DMS53 treated with DMSO at 0.1 percent for 48 hours (cell line): ENCODE measurements around the gene NRM.
A peak's percentile ranks its signal among the peaks of the same experiment; 100 is the strongest.
"Not testable (repeated sequence)": the region's sequence is repeated elsewhere in the genome, so short reads cannot be mapped to it uniquely, and the experiment has no call there.

Source experiments
- DNase-seq: peaks from one replicate; lab custom pipeline; 2025; ENCODE audit not compliant: unreplicated experiment; lab: John Stamatoyannopoulos, UW

Gene NRM

DNA sequence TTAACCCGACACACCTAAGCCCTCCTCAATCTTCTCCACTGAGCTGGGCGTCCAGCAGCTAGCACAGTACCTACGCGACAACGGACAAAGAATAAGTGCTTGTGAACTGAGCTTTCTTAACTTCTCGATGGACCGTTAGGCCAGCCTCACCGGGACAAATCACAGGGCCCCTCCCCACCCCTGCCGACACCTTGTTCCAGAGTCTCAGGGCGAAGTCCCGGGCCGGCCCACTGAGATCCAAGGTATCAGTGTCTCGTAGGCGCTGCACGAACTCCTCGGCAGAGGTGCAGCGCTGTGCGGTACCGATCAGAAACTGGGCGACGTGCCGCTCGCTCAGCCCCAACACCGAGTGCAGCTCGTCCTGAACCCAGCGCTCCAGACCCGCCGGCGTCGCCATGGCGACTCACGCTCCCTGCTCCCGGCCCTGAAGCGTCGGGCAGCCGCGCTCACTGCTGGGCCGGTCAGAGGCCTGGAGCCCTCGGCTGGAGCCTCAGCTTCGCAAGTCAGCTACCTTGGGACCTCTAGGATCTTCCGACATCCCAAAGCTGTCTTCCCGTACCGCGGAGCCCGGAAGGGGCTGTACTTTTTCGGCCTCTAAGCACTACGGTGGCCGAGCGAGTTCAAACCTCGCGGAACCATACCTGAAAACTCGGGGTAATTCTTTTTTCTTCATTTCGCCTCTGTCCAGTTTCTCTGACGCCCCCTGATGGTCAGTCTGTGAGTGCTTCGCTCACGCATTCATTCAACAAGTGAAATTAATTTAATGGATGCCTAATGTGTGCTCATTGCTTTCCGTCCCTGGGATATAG, 18.1 kb downstream of the NRM start, which contains the start of gene DHX16:
DHX16 (minus strand) TSS at position 562 of the 809 bp plus-strand sequence; CDS start at position 397, 165 bp downstream.
- DNase-seq = peak; percentile 95

DNA sequence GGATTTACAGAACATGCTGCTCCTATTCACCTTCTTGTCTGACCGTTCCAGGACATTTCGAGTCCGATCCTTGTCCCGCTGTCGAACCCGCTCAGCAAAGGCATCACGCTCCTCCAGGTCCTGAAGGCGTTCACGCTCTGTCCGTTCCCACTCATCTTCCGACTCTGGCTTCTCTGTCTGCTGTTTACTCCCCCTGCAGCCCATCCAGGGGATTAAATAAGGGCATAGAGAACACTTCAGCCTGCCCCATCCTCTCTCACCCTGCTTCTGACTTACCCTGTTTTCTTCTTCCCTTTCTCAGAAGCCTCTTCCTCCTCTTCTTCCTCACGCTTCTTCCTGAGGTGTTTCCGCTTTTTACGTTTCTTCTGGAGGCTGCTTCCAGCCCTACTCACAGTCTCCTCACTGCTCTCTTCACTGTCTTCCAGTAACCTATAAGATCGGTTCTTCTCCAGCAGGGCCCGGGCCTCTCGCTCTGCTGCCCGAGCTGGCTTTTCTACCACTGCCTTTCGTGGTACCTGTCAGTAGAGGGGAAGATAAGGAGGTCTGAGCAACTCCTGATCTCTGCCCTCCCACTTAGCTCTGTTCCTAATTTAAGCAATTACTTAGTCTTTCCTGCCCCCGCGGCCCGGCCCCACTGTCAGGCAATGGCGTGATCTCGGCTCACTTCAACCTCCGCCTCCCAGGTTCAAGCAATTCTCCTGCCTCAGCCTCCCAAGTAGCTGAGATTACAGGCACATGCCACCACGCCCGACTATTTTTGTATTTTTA, 19.8 kb downstream of the NRM start:
- no peak for DNase-seq

DNA sequence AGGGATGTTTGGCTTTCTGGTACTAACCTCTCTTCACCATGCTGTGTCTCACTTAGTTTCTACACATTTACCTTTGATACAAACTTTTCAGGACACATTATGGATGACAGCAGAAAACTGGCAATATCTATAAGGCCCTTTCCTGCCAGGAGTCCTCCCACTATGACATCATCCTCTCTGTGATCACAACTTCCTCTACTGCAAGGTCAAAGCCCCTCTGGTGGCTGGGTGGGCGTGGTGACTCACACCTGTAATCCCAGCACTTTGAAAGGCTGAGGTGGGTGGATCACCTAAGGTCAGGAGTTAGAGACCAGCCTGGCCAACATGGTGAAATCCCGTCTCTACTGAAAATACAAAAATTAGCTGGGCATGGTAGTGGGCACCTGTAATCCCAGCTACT, 24.5 kb downstream of the NRM start:
- not testable (repeated sequence) for DNase-seq

DNA sequence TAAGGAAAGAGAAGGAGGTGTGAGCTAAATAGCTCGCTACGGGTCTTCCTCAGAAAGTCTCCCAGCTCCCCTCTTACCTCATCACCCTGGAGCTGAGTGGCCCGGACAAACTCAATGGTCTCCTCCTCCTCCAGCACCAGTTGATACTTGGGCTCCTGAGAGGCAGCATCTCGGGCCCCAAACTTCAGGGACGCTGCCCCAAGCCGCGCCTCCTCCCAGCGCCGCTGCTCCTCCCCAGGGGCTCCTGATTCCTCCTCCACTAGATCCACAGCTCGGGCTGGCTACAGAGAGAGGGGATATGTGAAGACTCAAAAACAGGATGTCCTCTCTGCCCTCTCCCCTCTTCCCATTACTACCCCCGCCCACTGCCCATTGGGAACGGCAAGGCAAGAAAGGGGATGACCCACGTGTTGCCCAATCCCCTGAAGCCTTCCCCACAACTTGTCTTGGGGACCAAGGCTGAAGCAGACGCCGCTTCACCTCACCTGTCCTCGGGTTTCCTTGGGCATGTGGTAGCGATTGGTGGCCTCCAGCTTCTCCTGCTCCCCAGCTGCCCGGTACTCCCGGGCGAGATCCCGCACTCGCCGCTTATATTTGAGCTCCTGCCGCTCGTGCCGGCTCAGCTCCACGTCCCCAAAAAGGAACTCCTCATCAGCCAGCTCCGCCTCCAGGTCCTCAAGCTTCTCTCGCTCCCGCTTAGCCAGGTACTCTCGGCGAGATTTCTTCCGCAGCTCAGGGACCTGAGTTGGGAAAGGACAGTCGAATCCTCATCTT, 25.6 kb downstream of the NRM start:
- DNase-seq = no peak

DNA sequence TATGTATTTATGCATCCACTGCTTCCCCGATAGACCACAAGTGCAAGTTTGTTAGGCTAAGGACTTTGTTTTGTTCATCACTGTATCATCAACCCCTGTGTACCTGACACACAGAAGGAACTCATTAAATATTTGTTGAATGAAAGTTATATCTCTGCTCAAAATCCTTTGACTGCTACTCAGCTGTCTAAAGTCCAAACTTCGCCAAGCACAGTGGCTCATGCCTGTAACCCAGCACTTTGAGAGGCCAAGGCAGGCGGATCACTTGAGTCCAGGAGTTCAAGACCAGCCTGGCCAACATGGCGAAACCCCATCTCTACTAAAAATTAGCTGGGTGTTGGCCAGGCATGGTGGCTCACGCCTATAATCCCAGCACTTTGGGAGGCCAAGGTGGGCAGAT, 32.9 kb downstream of the NRM start:
- not testable (repeated sequence) for DNase-seq

DNA sequence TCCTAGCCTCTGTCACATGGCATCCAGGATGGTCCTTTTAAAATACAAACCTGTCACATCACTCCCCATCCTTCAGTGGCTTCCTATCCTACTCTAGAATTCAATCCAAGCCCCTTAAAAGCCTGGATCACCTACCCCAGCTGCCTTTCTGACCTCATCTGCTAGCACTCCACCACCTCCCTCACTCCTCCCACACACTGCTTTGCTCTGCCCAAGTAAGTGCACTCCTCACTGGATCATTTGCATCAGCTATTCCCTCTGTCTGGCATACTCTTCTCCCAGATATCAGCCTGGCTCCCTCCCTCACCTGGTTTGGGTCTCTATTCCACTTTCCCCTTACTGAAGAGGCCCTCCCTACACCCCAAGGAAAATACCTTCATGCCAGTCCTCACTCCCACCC, 33.3 kb downstream of the NRM start:
- no peak for DNase-seq

DNA sequence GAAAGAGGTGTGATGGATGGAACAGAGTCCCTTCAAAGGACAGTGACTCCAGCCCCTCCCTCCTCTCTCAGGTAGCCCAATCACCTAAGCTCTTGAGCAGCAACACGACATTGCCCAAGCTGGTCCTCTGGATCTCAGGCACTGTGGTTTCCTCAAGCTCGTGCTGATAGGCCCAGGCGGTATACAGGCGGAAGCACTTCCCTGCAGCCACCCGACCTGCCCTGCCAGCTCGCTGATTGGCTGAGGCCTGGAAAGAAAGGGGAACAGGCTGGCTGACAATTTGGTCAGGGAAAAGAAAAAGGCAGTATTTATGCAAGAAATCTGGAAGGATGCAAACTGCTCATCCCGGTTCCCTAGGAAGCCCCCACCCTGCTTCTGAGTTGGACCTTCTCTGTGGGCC, 34.3 kb downstream of the NRM start:
- DNase-seq = no peak

DNA sequence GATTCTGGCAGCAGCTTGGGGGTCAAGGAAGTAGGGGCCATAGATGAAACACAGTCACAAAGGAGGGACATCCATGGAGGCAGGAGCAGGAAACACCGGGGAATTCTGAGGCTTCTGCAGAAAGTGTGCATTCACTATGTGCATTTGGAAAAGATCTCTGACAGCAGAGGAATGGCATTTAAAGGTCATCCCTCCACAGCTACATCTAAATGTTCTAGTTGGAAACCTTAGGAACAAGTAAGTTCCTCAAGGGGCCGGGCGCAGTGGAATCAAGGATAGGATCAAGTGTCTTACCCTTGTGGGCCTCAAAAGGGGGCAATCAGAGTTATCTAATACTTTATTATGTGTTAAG, 35.1 kb downstream of the NRM start:
- DNase-seq = no peak

DNA sequence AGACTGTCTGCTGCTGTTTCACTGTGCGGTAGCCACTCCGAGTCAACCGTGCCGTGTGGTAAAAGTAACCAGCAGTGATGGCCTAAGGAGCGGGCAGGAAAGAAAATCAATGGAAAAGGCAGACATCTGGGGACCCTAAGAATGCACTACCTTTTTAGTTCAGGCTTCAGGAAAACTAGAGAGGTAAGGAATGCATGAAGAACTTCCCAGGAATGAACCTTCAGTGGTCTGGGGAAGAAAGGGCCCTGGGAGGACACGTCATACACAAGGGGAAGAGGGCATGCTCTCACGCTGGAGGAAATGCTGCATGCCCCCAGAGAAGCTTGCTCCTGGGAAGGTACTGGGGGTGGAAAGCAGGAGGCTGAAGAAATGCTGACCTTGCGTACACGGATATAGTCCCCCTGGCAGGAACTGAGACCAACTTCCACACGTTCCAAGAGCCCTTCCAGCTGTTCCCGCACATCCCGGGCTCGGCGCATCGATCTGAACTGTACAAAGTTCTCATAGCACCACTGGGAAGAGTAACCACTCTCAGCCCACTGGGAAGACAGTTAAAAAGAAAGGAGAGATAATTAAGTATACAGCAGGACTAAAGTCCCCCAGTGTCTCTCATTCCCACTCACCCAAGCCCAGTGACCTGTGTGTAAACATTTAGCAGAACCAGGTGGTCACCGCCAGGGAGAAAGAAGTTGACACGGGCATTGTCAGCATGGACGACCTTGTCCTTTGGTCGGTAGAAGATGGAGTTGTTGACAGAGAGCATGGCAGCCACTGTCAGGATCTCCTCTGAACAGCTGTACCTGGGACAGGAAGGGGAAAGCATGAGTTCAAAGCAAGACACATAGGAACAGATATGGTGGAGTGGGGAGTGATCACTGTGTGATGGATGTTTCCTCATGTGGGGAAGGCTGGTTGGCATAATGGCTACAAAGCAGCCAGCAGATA, 35.7 kb downstream of the NRM start:
- DNase-seq = no peak

DNA sequence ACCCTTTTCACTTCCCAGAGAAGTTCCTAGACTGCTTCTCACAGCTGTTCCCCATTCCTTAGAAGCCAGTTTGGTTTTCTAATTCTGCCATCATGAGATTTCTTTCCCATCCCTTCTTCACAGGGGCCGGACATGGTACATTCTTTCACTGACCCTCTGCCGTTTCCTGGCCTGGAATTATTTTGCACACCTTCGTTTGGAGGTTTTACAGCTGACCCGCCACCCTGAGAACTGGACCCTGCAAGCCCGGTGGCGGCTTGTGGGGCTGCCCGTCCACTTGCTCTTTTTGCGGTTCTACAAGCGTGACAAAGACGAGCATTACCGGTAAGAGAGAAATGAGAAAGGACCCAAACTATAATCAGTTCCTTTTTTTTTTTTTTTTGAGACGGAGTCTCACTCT, 39.6 kb downstream of the NRM start:
- no peak for DNase-seq

DNA sequence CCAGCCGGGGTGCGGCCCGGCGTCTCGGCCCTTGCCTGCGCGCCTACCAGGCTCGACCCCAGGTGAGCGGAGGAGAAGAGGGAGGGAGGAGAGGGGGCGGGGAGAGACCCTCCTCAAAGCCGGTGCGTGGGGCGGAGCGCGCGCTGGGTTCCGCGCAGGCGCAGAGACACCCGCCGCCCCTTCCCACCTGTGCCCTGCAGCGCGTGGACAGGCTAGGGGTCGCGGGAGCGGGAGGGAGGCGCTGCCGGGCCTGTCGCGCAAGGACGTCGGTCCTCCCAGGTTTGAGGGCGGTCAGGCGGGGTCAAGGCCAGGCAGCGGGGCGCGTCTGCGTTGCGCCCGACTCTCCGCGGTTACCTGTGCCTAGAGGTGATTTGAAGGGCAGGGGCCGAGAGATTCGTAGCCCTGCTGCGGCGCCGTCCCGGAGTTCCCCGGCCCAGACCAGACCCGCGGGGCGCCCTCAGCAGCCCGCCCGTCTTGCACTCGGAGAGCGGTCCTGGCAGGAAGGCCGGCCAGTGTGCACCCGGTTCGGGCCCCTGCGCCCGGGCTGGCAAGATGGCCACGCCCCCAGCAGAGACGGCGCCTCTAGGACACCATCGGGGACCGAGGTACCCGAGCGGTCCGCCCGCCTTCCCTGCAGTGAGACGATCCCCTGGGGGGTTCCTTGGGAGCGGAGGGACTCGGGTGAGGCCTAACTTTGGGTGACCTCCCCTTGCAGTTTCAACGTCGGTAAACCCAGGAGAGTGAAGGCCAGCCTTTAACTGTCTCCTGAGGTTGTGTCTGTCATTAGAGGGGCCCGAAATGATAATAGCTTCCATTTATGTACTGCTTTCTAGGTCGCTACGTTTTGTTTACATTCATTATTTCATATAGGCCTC, 43.3 kb downstream of the NRM start:
- peak; percentile 50 for DNase-seq

DNA sequence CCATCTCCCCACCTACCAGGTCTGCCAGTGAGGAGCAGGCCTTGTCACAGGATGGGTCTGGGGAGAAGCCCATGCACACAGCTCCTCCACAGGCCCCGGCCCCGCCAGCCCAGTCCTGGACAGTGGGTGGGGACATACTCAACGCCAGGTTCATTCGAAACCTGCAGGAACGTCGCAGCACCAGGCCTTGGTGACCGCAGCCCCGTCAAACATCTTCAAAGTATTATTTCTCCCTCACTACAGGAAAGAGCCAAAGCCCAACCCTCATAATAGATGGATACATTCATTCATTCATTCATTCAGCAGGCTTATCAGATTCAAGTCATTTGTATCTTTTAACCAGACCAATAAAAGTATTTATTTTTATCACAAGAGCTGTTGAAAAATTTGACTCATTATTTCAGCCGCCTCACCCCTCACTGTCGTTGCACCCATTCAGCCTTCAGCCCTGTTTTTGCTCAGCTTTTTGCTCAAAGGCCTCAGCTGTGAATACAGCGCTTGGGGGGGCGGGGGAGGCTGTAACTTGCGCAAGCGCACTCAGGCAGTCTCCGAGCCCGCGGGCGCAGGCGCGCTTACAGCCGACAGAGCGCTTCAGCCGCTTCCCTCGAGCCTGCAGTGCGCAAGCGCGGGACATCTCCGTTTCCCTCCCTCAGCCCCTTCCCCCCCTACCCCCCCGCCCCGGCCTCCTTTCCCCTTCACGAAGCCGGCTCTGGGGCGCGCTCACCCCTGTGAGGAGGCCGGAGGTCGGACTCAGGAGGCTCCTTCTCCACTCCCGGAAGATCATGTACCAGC, 44.1 kb downstream of the NRM start, which contains the start of gene C6orf136:
C6orf136 (plus strand) TSS at position 684 of the 792 bp plus-strand sequence; CDS start at position 783, 99 bp downstream.
- peak; percentile 93 for DNase-seq

DNA sequence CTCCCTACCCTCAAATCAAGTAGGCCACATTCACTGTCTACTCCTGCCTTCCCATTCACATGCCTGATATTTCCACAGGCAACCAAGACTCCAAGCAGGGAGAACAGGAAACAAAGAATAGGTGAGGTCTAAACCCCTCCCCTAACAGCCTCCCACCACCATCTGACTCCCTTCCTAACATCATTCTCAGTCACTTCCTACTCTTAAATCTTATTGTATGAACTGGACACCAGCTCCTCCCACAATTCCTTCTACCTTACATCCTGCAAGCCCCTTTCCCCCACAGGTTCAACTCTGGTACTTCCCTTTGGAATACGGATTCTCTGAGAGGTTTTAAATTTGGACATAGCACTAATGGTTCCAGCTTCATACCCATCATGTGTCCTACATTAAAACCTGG, 44.8 kb downstream of the NRM start:
- no peak for DNase-seq

DNA sequence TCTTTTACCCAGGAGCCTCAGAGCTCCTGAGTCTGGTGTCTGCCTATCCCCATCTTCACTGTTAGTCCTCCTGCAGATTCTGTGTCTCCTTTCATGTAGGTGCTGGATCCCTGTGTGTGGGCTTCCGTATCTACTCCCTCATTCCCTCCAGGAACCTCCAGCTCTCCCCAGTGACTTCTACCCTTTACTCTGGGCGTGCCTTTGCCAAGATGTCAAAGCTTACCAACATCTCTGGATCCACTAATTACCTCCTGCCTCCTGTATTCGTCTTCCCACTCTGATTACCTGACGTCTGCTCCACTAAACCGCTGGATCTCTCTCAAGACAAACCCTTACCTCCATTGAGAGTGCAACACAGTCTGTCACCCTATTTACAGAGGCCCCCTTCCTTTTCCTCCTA, 46.0 kb downstream of the NRM start:
- no peak for DNase-seq

DNA sequence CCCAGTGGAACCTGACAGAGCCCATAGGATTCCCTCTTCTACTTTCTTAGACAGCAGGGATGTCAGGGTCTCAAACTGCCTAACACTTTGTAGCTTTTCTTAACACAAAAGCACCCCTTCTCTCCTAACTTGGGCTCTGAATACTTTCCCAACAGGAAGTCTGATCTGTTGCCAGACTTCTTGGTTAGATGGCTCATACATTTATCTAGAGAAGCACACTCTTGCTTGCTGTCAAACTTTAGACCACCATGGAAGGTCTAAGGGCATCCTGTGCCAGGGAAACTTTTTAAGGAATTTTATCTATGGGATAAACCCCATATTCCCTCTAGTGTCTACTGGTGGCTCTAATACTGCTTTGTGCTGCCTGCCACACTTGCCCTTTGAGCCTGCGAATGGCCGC, 47.1 kb downstream of the NRM start:
- no peak for DNase-seq

DNA sequence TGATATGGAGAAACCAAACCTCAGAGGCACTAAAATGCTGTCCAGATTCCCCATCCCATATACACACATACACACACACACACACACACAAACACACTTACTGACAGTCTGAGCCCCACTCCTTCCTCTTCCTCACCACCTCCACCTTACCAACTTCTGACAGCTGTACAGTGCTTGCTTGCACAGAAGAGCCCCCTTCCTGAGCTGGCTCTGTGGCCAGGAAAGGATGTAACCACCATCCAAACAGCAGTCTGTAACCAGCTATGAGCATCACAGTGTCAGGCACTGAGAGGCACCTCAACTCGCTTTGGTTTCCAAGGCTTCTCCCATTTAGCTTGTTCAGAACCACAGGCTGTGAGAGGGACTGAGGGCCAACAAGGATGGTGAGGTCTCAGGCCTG, 49.7 kb downstream of the NRM start:
- DNase-seq = no peak

DNA sequence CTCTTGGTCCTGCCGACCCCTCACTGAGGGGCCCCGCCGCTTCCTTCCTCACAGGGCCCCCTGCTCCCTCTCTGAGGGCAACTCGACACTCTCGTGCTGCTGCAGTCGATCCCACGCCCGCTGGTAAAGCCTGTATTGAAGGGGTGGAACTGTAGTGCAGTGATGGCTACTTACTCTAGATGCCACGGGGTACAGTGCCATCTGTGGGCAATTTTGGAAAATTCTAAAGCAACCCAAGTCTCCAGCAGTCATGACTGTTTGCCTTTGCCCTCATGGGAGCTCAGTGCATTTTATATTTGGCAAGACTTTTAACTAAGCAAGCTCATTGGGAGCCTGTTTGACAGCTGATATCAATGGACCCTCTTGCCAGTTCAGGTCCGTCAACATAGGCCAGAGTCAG, 50.3 kb downstream of the NRM start:
- DNase-seq = no peak
